H1 (cell line): ENCODE data around the gene OMA1. TPM values are rescaled to one million over a fixed set of nuclear protein-coding genes. Genes with fewer than 3 reads are reported as not detected.

ENCODE experiments used
- CTCF ChIA-PET: fragments of 300-600 bp; sonication (Branson Sonifier 250); formaldehyde crosslinking; loops from one replicate; lab custom pipeline; 2021; ENCODE audit not compliant: partially characterized antibody; lab: Charles Lee
- POLR2A ChIA-PET: fragments of 300-600 bp; sonication (Branson Sonifier 250); formaldehyde crosslinking; loops from one replicate; lab custom pipeline; 2021; ENCODE audit warnings: inconsistent platforms; ENCODE audit not compliant: partially characterized antibody; lab: Charles Lee
- DNase-seq, 2 experiments: peaks; one replicate each; pipeline versions ENCODE4 v3.0.0 to v3.0.0-alpha.2; 2010 to 2022; ENCODE audit warnings: low spot score in 2 of 2, low read depth in 1 of 2, mixed read lengths in 1 of 2
- FAIRE-seq: peaks from 2 replicates; lab custom pipeline; 2011; peaks lifted over from hg19 to GRCh38; lab: Jason Lieb, UNC
- H2AFZ ChIP-seq: 2 replicates; pipeline ENCODE4 v1.8.1; 2012; ENCODE audit warnings: low read length, inconsistent platforms
- H2AK5ac ChIP-seq: 2 replicates; pipeline ENCODE4 v1.6.1; 2013; ENCODE audit warnings: low read depth, low read length
- H2BK120ac ChIP-seq: replicated peaks from 2 replicates; pipeline ENCODE3; 2013; ENCODE audit warnings: low read depth, low read length, inconsistent platforms
- H2BK12ac ChIP-seq: 2 replicates; pipeline ENCODE4 v1.6.1; 2013; ENCODE audit warnings: low read depth, low read length
- H2BK15ac ChIP-seq: 2 replicates; pipeline ENCODE4 v1.6.1; 2013; ENCODE audit warnings: low read length
- H2BK20ac ChIP-seq: 2 replicates; pipeline ENCODE4 v1.6.1; 2013; ENCODE audit warnings: low read length
- H2BK5ac ChIP-seq: 2 replicates; pipeline ENCODE4 v1.6.1; 2013; ENCODE audit warnings: low read depth, low read length
- H3K14ac ChIP-seq: 2 replicates; pipeline ENCODE4 v1.6.1; 2013; ENCODE audit warnings: inconsistent platforms; ENCODE audit not compliant: insufficient read length
- H3K18ac ChIP-seq: 2 replicates; pipeline ENCODE4 v1.6.1; 2013; ENCODE audit warnings: low read length; ENCODE audit errors: extremely low read depth
- H3K23ac ChIP-seq: 2 replicates; pipeline ENCODE4 v1.6.1; 2013; ENCODE audit warnings: inconsistent platforms; ENCODE audit not compliant: insufficient read length
- H3K23me2 ChIP-seq: 2 replicates; pipeline ENCODE4 v1.6.1; 2013; ENCODE audit warnings: low read depth, low read length
- H3K27ac ChIP-seq: 2 replicates; pipeline ENCODE4 v1.6.1; 2011; ENCODE audit warnings: low read depth, low read length, inconsistent platforms
- H3K27me3 ChIP-seq, 4 experiments: replicated peaks in 1 of 4; 1 replicate in 1 of 4; 2 replicates in 3 of 4; pipeline versions ENCODE4 v1.6.1 to v1.8.1; 2011 to 2013; ENCODE audit warnings: low read length in 3 of 4, mild to moderate bottlenecking in 3 of 4, inconsistent platforms in 2 of 4, mixed read lengths in 2 of 4, moderate library complexity in 1 of 4; ENCODE audit not compliant: control insufficient read depth in 3 of 4, insufficient read depth in 3 of 4; ENCODE audit errors: extremely low read depth in 1 of 4
- H3K36me3 ChIP-seq, 4 experiments: 2 replicates each; pipeline versions ENCODE4 v1.6.1 to v1.8.1; 2011 to 2013; ENCODE audit warnings: mild to moderate bottlenecking in 4 of 4, low read length in 3 of 4, moderate library complexity in 2 of 4, control low read depth in 1 of 4, inconsistent platforms in 1 of 4; ENCODE audit not compliant: insufficient read depth in 4 of 4, control insufficient read depth in 2 of 4
- H3K4ac ChIP-seq: replicated peaks from 2 replicates; pipeline ENCODE3; 2013; ENCODE audit warnings: low read length, low read depth, mixed read lengths, inconsistent platforms; ENCODE audit not compliant: insufficient read length
- H3K4me1 ChIP-seq, 4 experiments: replicated peaks in 1 of 4; 1 replicate in 1 of 4; 2 replicates in 3 of 4; pipeline versions ENCODE4 v1.6.1 to v1.8.1; 2011 to 2013; ENCODE audit warnings: low read length in 3 of 4, inconsistent platforms in 2 of 4, mixed read lengths in 1 of 4; ENCODE audit not compliant: insufficient read depth in 4 of 4, control insufficient read depth in 3 of 4
- H3K4me2 ChIP-seq, 2 experiments: 2 replicates each; pipeline versions ENCODE4 v1.6.1 to v1.8.1; 2011 to 2013; ENCODE audit warnings: low read depth in 2 of 2, low read length in 2 of 2, control low read depth in 1 of 2, inconsistent platforms in 1 of 2, mild to moderate bottlenecking in 1 of 2; ENCODE audit not compliant: insufficient read depth in 1 of 2
- H3K4me3 ChIP-seq, 4 experiments: fragments of 200-600, 300-600 bp in 1 of 4; sonication (generic), shearing (Covaris generic), sonication (Bioruptor Twin) in 1 of 4; 2 replicates each; pipeline versions ENCODE4 v1.5.1 to v1.8.1; 2011 to 2016; ENCODE audit warnings: low read length in 4 of 4, low read depth in 3 of 4, control low read depth in 2 of 4, inconsistent platforms in 2 of 4, mild to moderate bottlenecking in 2 of 4, mixed read lengths in 1 of 4, moderate library complexity in 1 of 4; ENCODE audit not compliant: insufficient read depth in 2 of 4; ENCODE audit errors: extremely low read depth in 1 of 4
- H3K56ac ChIP-seq: replicated peaks from 2 replicates; pipeline ENCODE3; 2013; ENCODE audit warnings: low read depth, mild to moderate bottlenecking, mixed read lengths, low read length, inconsistent platforms; ENCODE audit not compliant: insufficient read length
- H3K79me1 ChIP-seq: 2 replicates; pipeline ENCODE4 v1.6.1; 2013; ENCODE audit warnings: low read depth, low read length, control low read depth
- H3K79me2 ChIP-seq, 2 experiments: 2 replicates each; pipeline versions ENCODE4 v1.6.1 to v1.8.1; 2012 to 2013; ENCODE audit warnings: low read length in 2 of 2, mild to moderate bottlenecking in 2 of 2, inconsistent platforms in 1 of 2; ENCODE audit not compliant: insufficient read depth in 2 of 2, control insufficient read depth in 1 of 2
- H3K9ac ChIP-seq, 4 experiments: replicated peaks in 1 of 4; 1 replicate in 1 of 4; 2 replicates in 3 of 4; pipeline versions ENCODE4 v1.6.1 to v1.8.1; 2011 to 2013; ENCODE audit warnings: low read depth in 3 of 4, low read length in 3 of 4, control low read depth in 2 of 4, mild to moderate bottlenecking in 2 of 4, moderate library complexity in 2 of 4, inconsistent platforms in 1 of 4; ENCODE audit errors: extremely low read depth in 1 of 4
- H3K9me3 ChIP-seq, 2 experiments: 2 replicates each; pipeline versions ENCODE4 v1.6.1 to v1.8.1; 2012 to 2013; ENCODE audit warnings: mild to moderate bottlenecking in 2 of 2, moderate library complexity in 2 of 2, control low read depth in 1 of 2, inconsistent platforms in 1 of 2, low read depth in 1 of 2, low read length in 1 of 2, mixed read lengths in 1 of 2; ENCODE audit not compliant: insufficient read depth in 2 of 2
- H4K20me1 ChIP-seq, 2 experiments: replicated peaks in 1 of 2; 2 replicates each; pipeline versions ENCODE3 to v1.8.1; 2011 to 2013; ENCODE audit warnings: inconsistent platforms in 2 of 2, low read length in 2 of 2, mild to moderate bottlenecking in 1 of 2; ENCODE audit not compliant: insufficient read depth in 2 of 2, control insufficient read depth in 1 of 2
- H4K5ac ChIP-seq: 2 replicates; pipeline ENCODE4 v1.6.1; 2013; ENCODE audit warnings: low read length, low read depth, mixed read lengths, inconsistent platforms; ENCODE audit not compliant: insufficient read length
- H4K8ac ChIP-seq: 2 replicates; pipeline ENCODE4 v1.8.0; 2013; ENCODE audit warnings: mild to moderate bottlenecking, moderate library complexity, low read length, inconsistent platforms; ENCODE audit not compliant: insufficient read depth; ENCODE audit errors: extremely low read depth
- H4K91ac ChIP-seq: replicated peaks from 2 replicates; pipeline ENCODE3; 2013; ENCODE audit warnings: low read length, mixed read lengths, inconsistent platforms; ENCODE audit not compliant: insufficient read length
- BCL11A ChIP-seq, 2 experiments: IDR thresholded peaks; one replicate each; pipeline ENCODE4 v1.6.1; 2011; ENCODE audit warnings: low read depth in 2 of 2, low read length in 2 of 2, mild to moderate bottlenecking in 2 of 2
- GTF2F1 ChIP-seq: IDR thresholded peaks from 2 replicates; pipeline ENCODE4 v1.6.1; 2012; ENCODE audit warnings: low read depth, low read length, improper control_type of control experiment, borderline replicate concordance
- JUN ChIP-seq: IDR thresholded peaks from 2 replicates; pipeline ENCODE4 v1.6.1; 2011; ENCODE audit warnings: low read depth, mild to moderate bottlenecking, improper control_type of control experiment, low read length
- KDM4A ChIP-seq: IDR thresholded peaks from one replicate; pipeline ENCODE4 v1.7.1; 2012; ENCODE audit warnings: low read depth, mild to moderate bottlenecking, moderate library complexity, low read length, inconsistent platforms; ENCODE audit not compliant: severe bottlenecking
- KDM5A ChIP-seq: fragments of 200-600 bp; IDR thresholded peaks from 2 replicates; pipeline ENCODE4 v1.7.1; 2012; ENCODE audit warnings: mild to moderate bottlenecking, low read length, inconsistent platforms, mixed read lengths
- MAFK ChIP-seq: IDR thresholded peaks from 2 replicates; pipeline ENCODE4 v1.6.1; 2012; ENCODE audit warnings: low read depth, mild to moderate bottlenecking, improper control_type of control experiment, low read length
- MAX ChIP-seq: IDR thresholded peaks from 2 replicates; pipeline ENCODE4 v1.6.1; 2012; ENCODE audit warnings: inconsistent platforms
- NRF1 ChIP-seq: IDR thresholded peaks from 2 replicates; pipeline ENCODE4 v1.6.1; 2011; ENCODE audit warnings: mild to moderate bottlenecking, low read depth, low read length, improper control_type of control experiment
- SIRT6 ChIP-seq: IDR thresholded peaks from one replicate; pipeline ENCODE4 v1.7.1; 2012; ENCODE audit warnings: low read length, inconsistent platforms
- SRF ChIP-seq: IDR thresholded peaks from 2 replicates; pipeline ENCODE4 v1.6.1; 2011; ENCODE audit warnings: mild to moderate bottlenecking, low read depth, low read length, moderate library complexity
- TAF1 ChIP-seq: IDR thresholded peaks from 2 replicates; pipeline ENCODE4 v1.6.1; 2011; ENCODE audit warnings: mild to moderate bottlenecking, low read depth, low read length
- TBP ChIP-seq: IDR thresholded peaks from 2 replicates; pipeline ENCODE4 v1.6.1; 2011; ENCODE audit warnings: low read depth, low read length, improper control_type of control experiment
- WGBS, 2 experiments: shearing (Covaris generic) in 1 of 2; methylation state at CpG; one replicate each; pipeline versions ENCODE4 v1.1.6 to v1.1.7; 2013 to 2015; ENCODE audit warnings: low lambda C conversion rate in 2 of 2, mixed read lengths in 2 of 2, inconsistent platforms in 1 of 2, low coverage in 1 of 2, missing lambda C conversion rate in 1 of 2; ENCODE audit not compliant: insufficient replicate concordance in 2 of 2, insufficient coverage in 1 of 2, insufficient read length in 1 of 2; ENCODE audit errors: extremely low coverage in 1 of 2, missing lambda C conversion rate in 1 of 2; 5-methylcytosine and 5-hydroxymethylcytosine counted together
- polyA plus RNA-seq, 7 experiments: library from polyadenylated mRNA; depleted of rRNA in 3 of 7; stranded (reverse) in 5 of 7; unstranded in 2 of 7; fragments of >200 nt in 5 of 7; fragments of 200-250 nt in 2 of 7; gene quantifications; 1 replicate in 5 of 7; 2 replicates in 1 of 7; 4 replicates in 1 of 7; pipeline versions ENCODE4 v1.2.1 to v1.2.3, GENCODE V29; 2011 to 2013; ENCODE audit warnings: missing spikeins in 2 of 7, mixed read lengths in 2 of 7
- total RNA-seq: library from RNA; stranded (reverse); fragmentation: NEBNext Ultra II Directional; extraction: Animal tissue kit (Norgen Biotek cat#: 25700); gene quantifications from 2 replicates; pipeline ENCODE4 v1.2.1, GENCODE V29; 2021

OMA1 gene
- total and polyA plus RNA-seq, 2 of the 8 experiments (the other 6 are each of a cell fraction or from before 2014, with no cell fraction given) = 7.7 to 11.7 TPM

GRCh38 chr1:58568911-58569310, 22.4 kb upstream of the OMA1 start:
- no peak overlapping the region for H4K5ac ChIP-seq
- H2BK5ac ChIP-seq = no peak overlapping the region
- no peak overlapping the region for H3K56ac ChIP-seq
- no peak overlapping the region for H2BK20ac ChIP-seq
- no peak overlapping the region for H4K8ac ChIP-seq
- peaks cover 0 to 10% (median under 1%) of the 10 kb centered on the region in 4 experiments; a peak in 4 of 7 replicates for H3K4me1 ChIP-seq
- no peak overlapping the region for H3K23ac ChIP-seq
- H3K4me2 ChIP-seq = no peak overlapping the region
- H2BK120ac ChIP-seq = no peak overlapping the region
- H3K4me3 ChIP-seq = no peak overlapping the region
- no peak overlapping the region for H2BK12ac ChIP-seq
- no peak overlapping the region for H3K18ac ChIP-seq
- H2AK5ac ChIP-seq = no peak overlapping the region
- no peaks in the 10 kb centered on the region for H3K27me3 ChIP-seq
- no peaks in the 10 kb centered on the region for H3K79me2 ChIP-seq
- CTCF ChIA-PET = interaction anchor here (1.1 to 4.0 kb wide), 3 partner anchors 84 to 406 kb away, joined by 4 to 19 read pairs (median 4); no protein-coding TSS in a partner anchor
- no peak overlapping the region for H4K91ac ChIP-seq
- H3K79me1 ChIP-seq = no peaks in the 10 kb centered on the region
- no peak for FAIRE-seq
- no peak for TF ChIP-seq MAX
- no peak for TF ChIP-seq BCL11A (IDR thresholded peaks at IDR 0.05; ENCODE audit: low read depth in 2 of 2, low read length in 2 of 2)
- TF ChIP-seq KDM4A = no peak
- TF ChIP-seq MAFK = no peak
- no peak for TF ChIP-seq GTF2F1
- no peak for TF ChIP-seq KDM5A
- TF ChIP-seq SIRT6 = no peak
- no peak for TF ChIP-seq SRF
- TF ChIP-seq TAF1 = no peak
- TF ChIP-seq TBP = no peak
- no peak for TF ChIP-seq NRF1
- no peak for TF ChIP-seq JUN
- TF ChIP-seq, all 59 proteins: peak for 0
- H4K20me1 ChIP-seq = no peaks in the 10 kb centered on the region
- no peak overlapping the region for H3K4ac ChIP-seq
- H3K9ac ChIP-seq = no peak overlapping the region
- no peak overlapping the region for H3K27ac ChIP-seq
- no peak overlapping the region for H3K14ac ChIP-seq
- POLR2A ChIA-PET = interaction anchor here (0.7 to 1.1 kb wide), 2 partner anchors 8 to 22 kb away, joined by 3 to 6 read pairs; partner anchors contain the start of gene TACSTD2
- H3K36me3 ChIP-seq = no peaks in the 10 kb centered on the region
- no peaks in the 10 kb centered on the region for H3K23me2 ChIP-seq
- peak overlapping the region; percentile 72; the same call in 1 of the 2 replicates for H2AFZ ChIP-seq
- peak in 1 of 2 experiments; percentile 14 for DNase-seq
- no peak overlapping the region for H2BK15ac ChIP-seq
- 82% methylated on average over 5 of the region's 5 CpGs; no CpG with 5 or more reads in 1 of the 2 experiments for WGBS, 2 experiments
- H3K9me3 ChIP-seq = no peaks in the 10 kb centered on the region
